Neural cell (in vitro differentiated cells): ENCODE data around the gene PFDN6.

Source experiments
- CTCF ChIP-seq: fragments of 450-650 bp; IDR thresholded peaks from 2 replicates; pipeline ENCODE4 v1.5.1; 2014; ENCODE audit warnings: antibody characterized with exemption, mild to moderate bottlenecking, moderate library complexity; ENCODE audit not compliant: poor library complexity, severe bottlenecking
- EP300 ChIP-seq: fragments of 450-650 bp; conservative IDR thresholded peaks from 2 replicates; pipeline ENCODE4 v1.6.1; 2014; ENCODE audit warnings: antibody characterized with exemption, mild to moderate bottlenecking, moderate library complexity; ENCODE audit not compliant: poor library complexity, severe bottlenecking
- EZH2 ChIP-seq: fragments of 200-600, 300-800 bp; shearing (Covaris generic), sonication (generic); IDR thresholded peaks from 2 replicates; pipeline ENCODE4 v1.6.1; 2014; ENCODE audit warnings: antibody characterized with exemption, low read length, borderline replicate concordance, mild to moderate bottlenecking; ENCODE audit not compliant: insufficient read depth, poor library complexity, severe bottlenecking
- MXI1 ChIP-seq: fragments of 450-650 bp; conservative IDR thresholded peaks from 2 replicates; pipeline ENCODE4 v1.6.1; 2014; ENCODE audit warnings: antibody characterized with exemption, mild to moderate bottlenecking; ENCODE audit not compliant: poor library complexity, severe bottlenecking
- POLR2AphosphoS5 ChIP-seq: IDR thresholded peaks from 2 replicates; pipeline ENCODE4 v1.6.1; 2012
- RAD21 ChIP-seq: fragments of 450-650 bp; conservative IDR thresholded peaks from 2 replicates; pipeline ENCODE4 v1.6.1; 2014; ENCODE audit warnings: antibody characterized with exemption, mild to moderate bottlenecking, moderate library complexity
- REST ChIP-seq: IDR thresholded peaks from 2 replicates; pipeline ENCODE4 v1.6.1; 2012; ENCODE audit warnings: borderline replicate concordance
- SMC3 ChIP-seq: fragments of 450-650 bp; conservative IDR thresholded peaks from 2 replicates; pipeline ENCODE4 v1.6.1; 2014; ENCODE audit warnings: antibody characterized with exemption, mild to moderate bottlenecking, moderate library complexity; ENCODE audit not compliant: poor library complexity
- TAF1 ChIP-seq: IDR thresholded peaks from 2 replicates; pipeline ENCODE4 v1.6.1; 2012; ENCODE audit warnings: low read depth

DNA sequence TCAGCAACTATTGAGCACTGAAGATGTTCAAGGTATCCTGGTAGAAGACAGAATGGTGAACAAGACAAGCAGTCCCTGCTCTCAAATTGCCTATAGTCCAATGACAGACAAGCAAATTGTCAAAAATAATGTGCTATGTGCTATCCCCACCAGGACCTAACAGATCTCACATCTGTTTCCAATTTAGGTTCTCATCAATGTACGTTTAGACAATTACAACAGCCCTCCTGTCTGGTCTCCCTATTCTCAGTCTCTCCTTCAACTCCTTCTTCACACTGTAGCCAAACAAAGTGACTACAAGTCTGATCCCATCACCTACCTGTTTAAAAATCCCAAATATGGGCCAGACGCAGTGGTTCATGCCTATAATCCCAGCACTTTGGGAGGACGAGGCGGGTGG, 17.0 kb downstream of the PFDN6 start:
- TF ChIP-seq EZH2 (no peak), CTCF (no peak), EP300 (no peak), REST (no peak), MXI1 (no peak), POLR2AphosphoS5 (no peak), TAF1 (no peak), SMC3 (no peak), RAD21 (no peak)
